Globus pallidus (tissue), 1 donor: ENCODE measurements around the gene ASTN2.

Experiments used
- DNase-seq: peaks from one replicate; pipeline ENCODE4 v3.0.0-alpha.2; 2015; ENCODE audit warnings: low spot score

The ASTN2 gene

GRCh38 chr9:117169089-117169621, 245.7 kb downstream of the ASTN2 start:
- no peak for DNase-seq

- DNase-seq = no peak
Observed at GRCh38 chr9:117164512-117164911, 250.3 kb downstream of the ASTN2 start.

- peak; percentile 29 for DNase-seq
Observed at GRCh38 chr9:117160254-117160653, 254.6 kb downstream of the ASTN2 start.

- no peak for DNase-seq
Observed at GRCh38 chr9:117156771-117157535, 257.9 kb downstream of the ASTN2 start.

- no peak for DNase-seq
Observed at GRCh38 chr9:117156144-117156688, 258.6 kb downstream of the ASTN2 start.

- DNase-seq = no peak
Observed at GRCh38 chr9:117153021-117153420, 261.8 kb downstream of the ASTN2 start.

GRCh38 chr9:117151716-117152115, 263.1 kb downstream of the ASTN2 start:
- DNase-seq = no peak

GRCh38 chr9:117149996-117150395, 264.9 kb downstream of the ASTN2 start:
- no peak for DNase-seq

GRCh38 chr9:117145811-117146490, 268.9 kb downstream of the ASTN2 start:
- no peak for DNase-seq

GRCh38 chr9:117145081-117145480, 269.8 kb downstream of the ASTN2 start:
- DNase-seq = no peak

GRCh38 chr9:117138231-117138630, 276.6 kb downstream of the ASTN2 start:
- DNase-seq = no peak

GRCh38 chr9:117136461-117136860, 278.4 kb downstream of the ASTN2 start:
- DNase-seq = no peak

GRCh38 chr9:117135501-117136098, 279.3 kb downstream of the ASTN2 start:
- DNase-seq = no peak

GRCh38 chr9:117134826-117135500, 279.9 kb downstream of the ASTN2 start:
- no peak for DNase-seq

- DNase-seq = no peak
Observed at GRCh38 chr9:117126871-117127270, 288.0 kb downstream of the ASTN2 start.

- DNase-seq = no peak
Observed at GRCh38 chr9:117125531-117125930, 289.3 kb downstream of the ASTN2 start.

- no peak for DNase-seq
Observed at GRCh38 chr9:117123729-117124128, 291.1 kb downstream of the ASTN2 start.

GRCh38 chr9:117122953-117123352, 291.9 kb downstream of the ASTN2 start:
- no peak for DNase-seq

GRCh38 chr9:117122102-117122501, 292.8 kb downstream of the ASTN2 start:
- no peak for DNase-seq

- peak; percentile 30 for DNase-seq
Observed at GRCh38 chr9:117121316-117121715, 293.5 kb downstream of the ASTN2 start.

- no peak for DNase-seq
Observed at GRCh38 chr9:117120061-117120460, 294.8 kb downstream of the ASTN2 start.

- no peak for DNase-seq
Observed at GRCh38 chr9:117116084-117116483, 298.8 kb downstream of the ASTN2 start.
